Smooth muscle cell of the brain vasculature (primary cell): Measurements from ENCODE around the gene OR9A4.
"Not testable (repeated sequence)": the region's sequence is repeated elsewhere in the genome, so short reads cannot be mapped to it uniquely, and the experiment has no call there.

Source experiments
- DNase-seq: peaks from one replicate; pipeline ENCODE4 v3.0.0-alpha.2; 2012; ENCODE audit warnings: low read depth, low spot score

Gene OR9A4, protein sequence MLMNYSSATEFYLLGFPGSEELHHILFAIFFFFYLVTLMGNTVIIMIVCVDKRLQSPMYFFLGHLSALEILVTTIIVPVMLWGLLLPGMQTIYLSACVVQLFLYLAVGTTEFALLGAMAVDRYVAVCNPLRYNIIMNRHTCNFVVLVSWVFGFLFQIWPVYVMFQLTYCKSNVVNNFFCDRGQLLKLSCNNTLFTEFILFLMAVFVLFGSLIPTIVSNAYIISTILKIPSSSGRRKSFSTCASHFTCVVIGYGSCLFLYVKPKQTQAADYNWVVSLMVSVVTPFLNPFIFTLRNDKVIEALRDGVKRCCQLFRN

DNA sequence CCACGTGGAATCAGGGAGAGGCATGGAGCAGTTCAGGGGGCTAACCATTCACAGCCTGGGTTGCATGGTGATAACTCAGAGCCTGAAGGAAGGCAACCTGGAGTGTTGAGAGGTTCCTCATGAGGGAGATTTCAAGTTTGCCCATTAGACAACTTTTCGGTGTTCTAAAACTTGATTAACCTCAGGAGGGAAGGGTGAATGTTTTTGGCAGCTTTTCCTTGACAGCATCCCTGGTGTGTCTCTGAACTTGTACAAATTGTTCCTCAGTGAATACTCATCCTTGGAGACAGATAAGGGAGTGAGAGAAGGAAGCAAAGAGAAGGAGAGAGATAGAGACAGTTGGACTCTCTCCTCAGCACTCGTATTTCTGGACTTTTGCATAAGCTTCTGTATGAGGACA, at the start of gene OR9A4:
Gene OR9A4 (plus strand): TSS at position 301 of the 400 bp plus-strand sequence. CDS start 2,477 bp downstream, outside the sequence.
- no peak for DNase-seq

DNA sequence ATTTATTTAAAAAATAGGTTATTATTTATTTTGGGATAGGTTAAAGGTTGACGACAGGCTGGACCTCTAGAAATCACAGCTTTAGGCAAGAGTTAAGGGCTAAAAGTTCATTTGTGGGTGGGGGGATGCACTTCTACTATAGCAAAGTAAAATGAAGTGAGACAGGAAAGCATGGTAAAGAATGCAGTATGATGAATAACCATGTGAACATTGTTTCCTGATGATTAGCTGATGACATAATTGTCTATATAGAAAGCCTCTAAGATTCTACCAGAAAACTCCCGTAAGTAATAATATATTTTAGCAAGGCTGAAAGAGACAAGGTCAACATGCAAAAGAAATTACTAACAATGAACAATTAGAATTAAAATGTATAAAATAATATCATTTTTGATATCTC, 49.2 kb upstream of the OR9A4 start:
- DNase-seq = no peak

DNA sequence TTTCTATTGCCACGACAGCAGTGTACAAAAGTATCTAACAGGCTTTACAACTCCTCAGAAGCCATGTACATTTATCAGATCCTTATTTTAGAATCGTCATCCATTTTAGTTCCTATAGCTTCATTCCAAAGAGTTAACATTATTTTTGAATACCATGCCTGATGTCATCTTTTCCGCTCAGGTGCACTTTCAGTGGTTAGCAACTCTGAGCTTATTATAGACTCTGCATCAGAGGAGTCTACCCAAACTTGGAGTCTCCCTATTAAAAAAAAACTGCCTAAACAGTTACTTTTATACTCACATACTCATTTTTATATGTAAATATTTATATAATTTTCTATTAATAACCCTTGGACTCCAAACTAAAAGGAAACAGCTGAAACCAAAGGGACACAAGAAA, 43.3 kb upstream of the OR9A4 start:
- DNase-seq = no peak

- no peak for DNase-seq
Measured at GRCh38 chr7:141874787-141875186, 41.4 kb upstream of the OR9A4 start.

- DNase-seq = no peak
Measured at GRCh38 chr7:141875453-141875852, 40.7 kb upstream of the OR9A4 start.

GRCh38 chr7:141876371-141876770, 39.8 kb upstream of the OR9A4 start:
- DNase-seq = no peak

GRCh38 chr7:141877365-141877764, 38.8 kb upstream of the OR9A4 start:
- no peak for DNase-seq

DNA sequence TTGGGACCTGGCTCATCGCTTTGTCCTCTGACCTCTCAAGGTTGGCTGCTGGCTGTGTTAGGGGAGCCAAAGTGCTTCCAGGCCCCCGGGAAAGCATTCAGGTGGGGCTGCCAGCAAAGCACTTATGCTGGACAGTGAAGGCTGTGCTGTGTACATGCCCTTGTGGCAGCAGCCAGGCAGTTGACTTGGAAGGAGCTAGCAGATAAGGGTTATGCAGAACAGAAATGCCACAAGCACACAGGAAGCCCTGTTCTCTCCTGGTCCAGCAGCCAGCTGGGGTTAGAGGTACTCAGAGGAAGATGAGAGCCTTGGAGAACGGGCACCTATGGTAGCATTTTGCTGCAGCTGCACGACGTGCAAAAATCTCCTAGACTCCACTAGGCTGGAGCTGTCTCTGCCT, 35.2 kb upstream of the OR9A4 start:
- DNase-seq = no peak

GRCh38 chr7:141884539-141885225, 31.5 kb upstream of the OR9A4 start:
- no peak for DNase-seq

- no peak for DNase-seq
Measured at GRCh38 chr7:141889321-141889720, 26.9 kb upstream of the OR9A4 start.

GRCh38 chr7:141891336-141891735, 24.9 kb upstream of the OR9A4 start:
- DNase-seq = no peak

DNA sequence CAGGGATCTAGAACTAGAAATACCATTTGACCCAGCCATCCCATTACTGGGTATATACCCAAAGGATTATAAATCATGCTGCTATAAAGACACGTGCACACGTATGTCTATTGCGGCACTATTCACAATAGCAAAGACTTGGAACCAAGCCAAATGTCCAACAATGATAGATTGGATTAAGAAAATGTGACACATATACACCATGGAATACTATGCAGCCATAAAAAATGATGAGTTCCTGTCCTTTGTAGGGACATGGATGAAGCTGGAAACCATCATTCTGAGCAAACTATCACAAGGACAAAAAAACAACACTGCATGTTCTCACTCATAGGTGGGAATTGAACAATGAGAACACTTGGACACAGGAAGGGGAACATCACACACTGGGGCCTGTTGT, 16.8 kb upstream of the OR9A4 start:
- DNase-seq = not testable (repeated sequence)

DNA sequence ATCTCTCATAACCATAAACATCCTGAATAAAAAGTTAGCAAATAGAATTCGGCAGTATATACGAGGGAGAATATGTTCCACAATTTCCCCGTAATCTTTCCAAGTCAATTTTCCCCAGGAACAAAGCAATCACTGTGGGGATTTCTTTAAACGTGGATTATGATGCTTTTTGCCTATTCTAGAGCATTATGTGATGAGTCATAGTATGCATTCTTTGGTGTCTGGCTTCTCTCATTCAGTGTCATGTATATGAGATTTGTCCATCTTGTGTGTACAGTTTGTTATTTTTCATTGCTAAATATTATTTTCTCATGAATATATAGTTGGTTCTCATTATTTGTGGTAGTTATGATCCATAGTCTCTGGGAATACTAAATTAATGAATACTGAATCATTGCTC, 9.9 kb upstream of the OR9A4 start:
- no peak for DNase-seq

- no peak for DNase-seq
Measured at GRCh38 chr7:141911391-141911790, 4.8 kb upstream of the OR9A4 start.

GRCh38 chr7:141915565-141915964, 634 bp upstream of the OR9A4 start:
- DNase-seq = no peak

DNA sequence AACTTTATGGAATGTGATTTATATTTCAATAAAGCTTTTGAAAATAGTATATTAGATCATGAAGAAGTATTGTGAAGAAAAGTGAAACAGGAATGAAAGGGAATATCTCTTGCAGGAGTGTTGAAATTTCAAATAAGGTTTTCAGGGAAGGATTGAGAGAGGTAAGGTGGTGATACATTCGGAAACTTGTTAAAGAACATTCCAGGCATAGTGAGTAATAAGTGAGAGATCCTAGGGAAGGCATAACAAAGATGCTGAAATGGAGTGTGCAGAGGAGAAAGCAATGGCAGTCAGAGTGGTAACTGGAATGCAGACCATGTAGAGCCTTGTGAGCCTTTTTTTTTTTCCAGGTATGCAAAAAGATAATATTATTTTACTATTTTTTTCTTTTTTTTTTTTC, 4.1 kb downstream of the OR9A4 start:
- DNase-seq = no peak

- no peak for DNase-seq
Measured at GRCh38 chr7:141928146-141928844, 12.1 kb downstream of the OR9A4 start.

DNA sequence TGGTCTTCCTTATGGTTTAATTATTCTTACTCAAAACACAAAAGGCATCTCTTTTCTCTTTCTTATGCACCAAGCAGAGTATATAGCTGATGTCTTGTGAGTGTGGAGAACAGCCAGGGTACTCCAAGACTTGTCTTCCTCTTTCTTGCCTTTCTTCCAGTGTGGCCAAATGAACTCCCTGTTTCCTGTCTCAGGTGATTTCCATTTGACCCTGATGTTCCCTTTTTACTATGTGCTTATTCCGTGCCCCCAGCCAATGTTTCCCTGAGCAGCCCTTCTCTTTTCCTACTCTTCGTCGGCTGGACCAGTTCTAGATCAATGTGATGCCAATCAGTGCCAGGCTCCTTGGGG, 12.6 kb downstream of the OR9A4 start:
- no peak for DNase-seq

GRCh38 chr7:141930211-141930610, 14.0 kb downstream of the OR9A4 start:
- no peak for DNase-seq

DNA sequence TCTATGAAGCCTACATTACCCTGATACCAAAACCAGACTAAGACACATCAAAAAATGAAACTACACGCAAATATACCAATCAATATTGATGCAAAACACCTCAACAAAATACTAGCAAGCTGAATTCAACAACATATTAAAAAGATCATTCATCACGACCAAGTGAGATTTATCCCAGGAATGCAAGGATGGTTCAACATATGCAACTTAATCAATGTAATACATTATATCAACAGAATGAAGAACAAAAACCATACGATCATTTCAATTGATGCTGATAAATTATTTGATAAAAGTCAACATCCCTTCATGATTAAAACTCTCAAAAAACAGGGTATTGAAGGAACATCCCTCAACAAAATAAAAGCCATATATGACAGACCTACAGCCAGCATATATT, 24.9 kb downstream of the OR9A4 start:
- no peak for DNase-seq

- DNase-seq = no peak
Measured at GRCh38 chr7:141943846-141944245, 27.6 kb downstream of the OR9A4 start.

DNA sequence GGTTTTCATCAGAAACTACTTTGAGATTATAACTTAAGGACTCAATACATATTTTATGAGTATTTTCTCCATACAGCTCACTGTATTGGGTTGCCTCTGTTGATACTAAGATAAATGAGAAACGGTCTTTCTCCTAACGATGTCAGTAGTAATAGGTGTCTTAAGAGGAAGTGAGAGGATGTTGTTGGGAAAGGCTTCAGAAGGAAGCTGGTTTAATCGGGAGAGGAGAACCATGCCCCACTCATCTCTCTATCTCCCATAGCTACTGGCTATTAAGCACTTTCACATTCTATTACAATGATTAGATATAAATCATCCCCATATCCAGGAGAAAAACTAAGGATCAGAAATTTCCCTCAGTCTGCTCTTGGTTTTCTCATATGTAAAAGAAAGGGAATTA, 28.6 kb downstream of the OR9A4 start:
- DNase-seq = no peak

GRCh38 chr7:141945356-141945755, 29.2 kb downstream of the OR9A4 start:
- DNase-seq = no peak
